IMR-90 (cell line): Measurements from ENCODE around the gene MAEL. TPM values are rescaled to one million over a fixed set of nuclear protein-coding genes. Genes with fewer than 3 reads are reported as not detected.

Source experiments
- ATAC-seq: fragments of 200-7000 bp; cut with Tn5 transposase; 2 replicates; pipeline ENCODE4 v1.9.1; 2020; ENCODE audit warnings: low read depth, mild to moderate bottlenecking, moderate library complexity
- BruUV-seq: library from RNA; stranded (reverse); fragments of 400-500 nt; replicated peaks from 2 replicates; lab custom pipeline; 2021; lab: Mats Ljungman, UMichigan
- CTCF ChIA-PET: fragments of 300-600 bp; formaldehyde crosslinking; extraction: SDS; loops from one replicate; lab custom pipeline; 2021; ENCODE audit warnings: antibody characterized with exemption; lab: Yijun Ruan, JAX
- POLR2A ChIA-PET: fragments of 300-600 bp; sonication (Branson Sonifier 250); formaldehyde crosslinking; loops from one replicate; lab custom pipeline; 2022; ENCODE audit warnings: antibody characterized with exemption; ENCODE audit not compliant: unreplicated experiment; lab: Charles Lee
- DNase-seq: peaks from one replicate; pipeline ENCODE4 v3.0.0; 2013
- H2AFZ ChIP-seq: replicated peaks from 2 replicates; pipeline ENCODE3; 2013; ENCODE audit warnings: low read length, mild to moderate bottlenecking; ENCODE audit not compliant: poor library complexity
- H2AK5ac ChIP-seq: 2 replicates; pipeline ENCODE4 v1.6.1; 2013; ENCODE audit warnings: low read depth, low read length, inconsistent platforms
- H2AK9ac ChIP-seq: replicated peaks from 2 replicates; pipeline ENCODE3; 2013; ENCODE audit warnings: mild to moderate bottlenecking, low read depth, low read length, moderate library complexity; ENCODE audit not compliant: poor library complexity
- H2BK120ac ChIP-seq: 2 replicates; pipeline ENCODE4 v1.6.1; 2013; ENCODE audit warnings: low read depth, low read length, inconsistent platforms
- H2BK15ac ChIP-seq: 3 replicates; pipeline ENCODE4 v1.6.1; 2013; ENCODE audit warnings: low read depth, low read length, inconsistent platforms
- H2BK20ac ChIP-seq: 2 replicates; pipeline ENCODE4 v1.6.1; 2013; ENCODE audit warnings: low read depth, mild to moderate bottlenecking, inconsistent platforms, low read length, moderate library complexity
- H2BK5ac ChIP-seq: 2 replicates; pipeline ENCODE4 v1.6.1; 2013; ENCODE audit warnings: mild to moderate bottlenecking, low read depth, low read length, inconsistent platforms; ENCODE audit not compliant: poor library complexity, severe bottlenecking
- H3K14ac ChIP-seq: replicated peaks from 2 replicates; pipeline ENCODE4 v1.6.1; 2013; ENCODE audit warnings: low read depth, low read length, inconsistent platforms
- H3K18ac ChIP-seq: 2 replicates; pipeline ENCODE4 v1.6.1; 2013; ENCODE audit warnings: low read depth, low read length, control low read depth
- H3K23ac ChIP-seq: 2 replicates; pipeline ENCODE4 v1.6.1; 2013; ENCODE audit warnings: low read depth, low read length, inconsistent platforms
- H3K27ac ChIP-seq: 2 replicates; pipeline ENCODE4 v1.5.1; 2013; ENCODE audit warnings: mild to moderate bottlenecking, control low read depth, low read length; ENCODE audit not compliant: insufficient read depth
- H3K27me3 ChIP-seq: 2 replicates; pipeline ENCODE4 v1.6.1; 2013; ENCODE audit warnings: low read length; ENCODE audit not compliant: control insufficient read depth, insufficient read depth
- H3K36me3 ChIP-seq: 2 replicates; pipeline ENCODE4 v1.6.1; 2013; ENCODE audit warnings: low read length, mixed read lengths; ENCODE audit not compliant: control insufficient read depth, insufficient read depth
- H3K4ac ChIP-seq: 2 replicates; pipeline ENCODE4 v1.6.1; 2013; ENCODE audit warnings: low read depth, low read length, inconsistent platforms
- H3K4me1 ChIP-seq: 2 replicates; pipeline ENCODE4 v1.6.1; 2013; ENCODE audit warnings: low read length, mixed read lengths; ENCODE audit not compliant: control insufficient read depth, insufficient read depth
- H3K4me2 ChIP-seq: 2 replicates; pipeline ENCODE4 v1.6.1; 2013; ENCODE audit warnings: low read depth, mild to moderate bottlenecking, control low read depth, low read length, moderate library complexity
- H3K4me3 ChIP-seq: 2 replicates; pipeline ENCODE4 v1.5.1; 2013; ENCODE audit warnings: low read depth, mild to moderate bottlenecking, control low read depth, low read length, moderate library complexity; ENCODE audit not compliant: insufficient read depth
- H3K56ac ChIP-seq: 2 replicates; pipeline ENCODE4 v1.6.1; 2013; ENCODE audit warnings: low read length, inconsistent platforms; ENCODE audit not compliant: insufficient read depth; ENCODE audit errors: extremely low read depth
- H3K79me1 ChIP-seq, 2 experiments: 2 replicates each; pipeline ENCODE4 v1.6.1; 2013; ENCODE audit warnings: low read length in 2 of 2, inconsistent platforms in 1 of 2, low read depth in 1 of 2
- H3K9ac ChIP-seq: 2 replicates; pipeline ENCODE4 v1.6.1; 2013; ENCODE audit warnings: low read depth, low read length, control low read depth
- H3K9me1 ChIP-seq: 2 replicates; pipeline ENCODE4 v1.6.1; 2013; ENCODE audit warnings: low read length, inconsistent platforms; ENCODE audit not compliant: insufficient read depth
- H3K9me3 ChIP-seq: 2 replicates; pipeline ENCODE4 v1.6.1; 2013; ENCODE audit warnings: low read length; ENCODE audit not compliant: control insufficient read depth, insufficient read depth
- H4K20me1 ChIP-seq: 2 replicates; pipeline ENCODE4 v1.6.1; 2013; ENCODE audit warnings: low read length, inconsistent platforms; ENCODE audit not compliant: insufficient read depth
- H4K5ac ChIP-seq: 2 replicates; pipeline ENCODE4 v1.6.1; 2013; ENCODE audit warnings: mild to moderate bottlenecking, low read depth, low read length, control low read depth
- H4K8ac ChIP-seq, 2 experiments: 2 replicates each; pipeline ENCODE4 v1.6.1; 2013; ENCODE audit warnings: low read depth in 2 of 2, low read length in 2 of 2, control low read depth in 1 of 2, inconsistent platforms in 1 of 2
- H4K91ac ChIP-seq: 2 replicates; pipeline ENCODE4 v1.6.1; 2013; ENCODE audit warnings: low read depth, low read length, inconsistent platforms; ENCODE audit not compliant: insufficient read depth
- BHLHE40 ChIP-seq: fragments of 150-350 bp; IDR thresholded peaks from 2 replicates; pipeline ENCODE4 v1.6.1; 2016; ENCODE audit warnings: mild to moderate bottlenecking, low read depth, low read length
- CEBPB ChIP-seq: IDR thresholded peaks from 2 replicates; pipeline ENCODE4 v1.6.1; 2012; ENCODE audit warnings: low read depth, low read length, improper control_type of control experiment
- CHD1 ChIP-seq: IDR thresholded peaks from 2 replicates; pipeline ENCODE4 v1.6.1; 2012; ENCODE audit warnings: low read depth, low read length, improper control_type of control experiment
- ELK1 ChIP-seq: fragments of 150-350 bp; IDR thresholded peaks from 2 replicates; pipeline ENCODE4 v1.6.1; 2016; ENCODE audit warnings: low read depth, mild to moderate bottlenecking, low read length, moderate library complexity, borderline replicate concordance
- FOS ChIP-seq: fragments of 150-350 bp; IDR thresholded peaks from 2 replicates; pipeline ENCODE4 v1.6.1; 2016; ENCODE audit warnings: low read depth, low read length
- MAFK ChIP-seq: IDR thresholded peaks from 2 replicates; pipeline ENCODE4 v1.6.1; 2012; ENCODE audit warnings: low read depth, low read length, improper control_type of control experiment
- MAZ ChIP-seq: IDR thresholded peaks from 2 replicates; pipeline ENCODE4 v1.6.1; 2012; ENCODE audit warnings: low read depth, mild to moderate bottlenecking, low read length, improper control_type of control experiment, moderate library complexity, borderline replicate concordance
- MXI1 ChIP-seq: IDR thresholded peaks from 2 replicates; pipeline ENCODE4 v1.6.1; 2012; ENCODE audit warnings: low read depth, mild to moderate bottlenecking, low read length, moderate library complexity, borderline replicate concordance
- RAD21 ChIP-seq: IDR thresholded peaks from 2 replicates; pipeline ENCODE4 v1.6.1; 2012; ENCODE audit warnings: low read length, improper control_type of control experiment
- RCOR1 ChIP-seq: IDR thresholded peaks from 2 replicates; pipeline ENCODE4 v1.6.1; 2012; ENCODE audit warnings: mild to moderate bottlenecking, low read length, improper control_type of control experiment; ENCODE audit not compliant: insufficient replicate concordance
- RFX5 ChIP-seq: IDR thresholded peaks from 2 replicates; pipeline ENCODE4 v1.8.0; 2012; ENCODE audit warnings: low read depth, mild to moderate bottlenecking, low read length, moderate library complexity
- SMC3 ChIP-seq: fragments of 150-350 bp; IDR thresholded peaks from 2 replicates; pipeline ENCODE4 v1.6.1; 2016; ENCODE audit warnings: low read depth, mild to moderate bottlenecking, antibody characterized with exemption, low read length, moderate library complexity
- USF2 ChIP-seq: fragments of 150-350 bp; IDR thresholded peaks from 2 replicates; pipeline ENCODE4 v1.6.1; 2017; ENCODE audit warnings: mild to moderate bottlenecking, antibody characterized with exemption, low read length, low read depth
- WGBS, 2 experiments: methylation state at CpG; one replicate each; pipeline versions ENCODE4 v1.1.5 to v1.1.7; 2013; ENCODE audit warnings: missing lambda C conversion rate in 2 of 2; ENCODE audit not compliant: insufficient read length in 1 of 2; ENCODE audit errors: extremely low coverage in 2 of 2; 5-methylcytosine and 5-hydroxymethylcytosine counted together
- dilution Hi-C: fragments of 300-500 bp; cut with HindIII; formaldehyde crosslinking; loops from one replicate; pipeline ENCODE4 v1.14.3; 2018; ENCODE audit warnings: low sequenced_read_pairs; ENCODE audit not compliant: unreplicated experiment
- in situ Hi-C: fragments of 300-500 bp; cut with MboI; formaldehyde crosslinking; loops from 3 replicates; pipeline ENCODE4 v1.14.3; 2019; ENCODE audit warnings: low sequenced_read_pairs, inconsistent platforms, mixed read lengths
- intact Hi-C: fragments of 100-400 bp; cut with micrococcal nuclease; formaldehyde crosslinking; loops from 2 replicates; pipeline ENCODE4 v1.10.0; 2022
- polyA plus RNA-seq, 3 experiments: library from polyadenylated mRNA; depleted of rRNA; stranded (reverse); fragments of >200 nt; gene quantifications; 2 replicates each; pipeline ENCODE4 v1.2.3, GENCODE V29; 2012; ENCODE audit warnings: low replicate concordance in 1 of 3
- total RNA-seq: library from RNA; depleted of rRNA; stranded (reverse); fragments of >200 nt; gene quantifications from 2 replicates; pipeline ENCODE4 v1.2.3, GENCODE V29; 2012

MAEL gene
- total and polyA plus RNA-seq, 2 of the 4 experiments (the other 2 are of a cell fraction): not detected

- Histone ChIP-seq H3K36me3 (no peaks in the 10 kb centered on the region), H3K9me3 (no peaks in the 10 kb centered on the region), H4K20me1 (no peaks in the 10 kb centered on the region), H2BK5ac (no peak overlapping the region), H3K4me1 (no peaks in the 10 kb centered on the region), H3K9me1 (no peaks in the 10 kb centered on the region), H3K23ac (no peak overlapping the region), H3K14ac (no peak overlapping the region), H3K18ac (no peak overlapping the region), H4K5ac (no peak overlapping the region), H2AK5ac (no peak overlapping the region), H3K27me3 (peaks cover 39% of the 10 kb centered on the region), H2AFZ (peak overlapping the region; percentile 73), H3K4me3 (peak overlapping the region; percentile 74), H2BK20ac (no peak overlapping the region), H3K4me2 (peak overlapping the region; percentile 87), H3K56ac (no peak overlapping the region), H3K4ac (no peak overlapping the region), H3K27ac (no peak overlapping the region), H2BK15ac (no peak overlapping the region), H3K79me1 (no peaks in the 10 kb centered on the region), H2BK120ac (no peak overlapping the region), H4K91ac (no peak overlapping the region), H4K8ac (no peak overlapping the region), H2AK9ac (peak overlapping the region; percentile 70), H3K9ac (no peak overlapping the region)
- intact Hi-C loops (no loop called here), in situ Hi-C loops (no loop called here), dilution Hi-C loops (no loop called here)
- no peak for DNase-seq
- ATAC-seq: no peak; the same call in 1 of the 2 replicates
- WGBS, 2 experiments: no CpG with 5 or more reads among the region's 17 CpGs
- ChIA-PET POLR2A (no interaction called here), CTCF (interaction anchor here (0.6 to 1.1 kb wide), 5 partner anchors 18 to 79 kb away, joined by 3 to 8 read pairs (median 4); no protein-coding TSS in a partner anchor)
- TF ChIP-seq CEBPB (no peak), RCOR1 (no peak), MXI1 (no peak), MAFK (no peak), CHD1 (no peak), USF2 (no peak), RAD21 (no peak), RFX5 (no peak), FOS (no peak), ELK1 (no peak), MAZ (no peak), BHLHE40 (no peak), SMC3 (no peak)
- no TSS peak for BruUV-seq
Measured at GRCh38 chr1:166974647-166975345, 14.3 kb upstream of the MAEL start.
